Parathyroid adenoma (tissue), 2 donors: Measurements from ENCODE around the gene ANKRD44.
A peak's percentile ranks its signal among the peaks of the same experiment; 100 is the strongest.
"Not testable (repeated sequence)": the region's sequence is repeated elsewhere in the genome, so short reads cannot be mapped to it uniquely, and the experiment has no call there.

ENCODE experiments used
- H2AFZ ChIP-seq: fragments of 300-600 bp; sonication (generic); one replicate; pipeline ENCODE4 v1.7.0; 2017; ENCODE audit warnings: antibody characterized with exemption, mild to moderate bottlenecking
- H3K27ac ChIP-seq: fragments of 300-600 bp; sonication (generic); one replicate; pipeline ENCODE4 v1.7.0; 2017
- H3K27me3 ChIP-seq: fragments of 300-600 bp; sonication (generic); one replicate; pipeline ENCODE4 v1.7.0; 2017; ENCODE audit warnings: low read length; ENCODE audit not compliant: control insufficient read depth, insufficient read depth
- H3K36me3 ChIP-seq: fragments of 300-600 bp; sonication (generic); one replicate; pipeline ENCODE4 v1.7.0; 2017; ENCODE audit warnings: low read length; ENCODE audit not compliant: control insufficient read depth, insufficient read depth
- H3K4me1 ChIP-seq: fragments of 300-600 bp; sonication (generic); one replicate; pipeline ENCODE4 v1.7.0; 2017; ENCODE audit warnings: control low read depth
- H3K4me2 ChIP-seq: fragments of 300-600 bp; sonication (generic); one replicate; pipeline ENCODE4 v1.7.0; 2017; ENCODE audit warnings: low read length
- H3K4me3 ChIP-seq: fragments of 300-600 bp; sonication (generic); one replicate; pipeline ENCODE4 v1.7.0; 2017; ENCODE audit warnings: low read depth, low read length
- H3K79me2 ChIP-seq: fragments of 300-600 bp; sonication (generic); one replicate; pipeline ENCODE4 v1.7.0; 2017; ENCODE audit warnings: control low read depth
- H3K9ac ChIP-seq: fragments of 300-600 bp; sonication (generic); one replicate; pipeline ENCODE4 v1.7.0; 2017; ENCODE audit warnings: mild to moderate bottlenecking
- H3K9me3 ChIP-seq: fragments of 300-600 bp; sonication (generic); one replicate; pipeline ENCODE4 v1.7.0; 2017; ENCODE audit warnings: low read length; ENCODE audit not compliant: control insufficient read depth
- TF ChIP-seq, protein P1 (sequence below): fragments of 300-600 bp; sonication (generic); IDR thresholded peaks from one replicate; pipeline ENCODE4 v1.7.0; 2017; ENCODE audit warnings: antibody characterized with exemption, mild to moderate bottlenecking
- donor health status: primary hyperparathyroidism.

ANKRD44 gene

DNA sequence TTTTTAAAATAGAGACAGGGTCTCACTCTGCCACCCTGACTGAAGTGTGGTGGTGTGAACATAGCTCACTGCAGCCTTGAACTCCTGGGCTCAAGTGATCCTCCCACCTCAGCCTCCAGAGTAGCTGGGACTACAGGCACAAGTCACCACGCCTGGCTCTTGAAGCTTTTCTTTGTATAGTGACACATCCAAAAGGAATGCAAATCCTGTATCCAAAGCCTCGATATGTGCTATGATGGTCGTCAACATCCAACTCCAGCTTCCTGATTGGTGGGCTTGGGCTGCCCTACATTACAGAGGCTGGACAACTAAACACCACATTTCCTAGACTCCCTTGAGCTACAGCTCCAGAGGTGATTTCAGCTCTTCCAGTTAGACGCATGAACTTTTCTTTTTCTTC lies 282.4 kb downstream of the ANKRD44 start:
- Histone ChIP-seq H3K36me3 (no peaks in the 10 kb centered on the region), H2AFZ (no peak overlapping the region), H3K4me3 (no peak overlapping the region), H3K9me3 (no peaks in the 10 kb centered on the region), H3K27me3 (no peaks in the 10 kb centered on the region), H3K4me1 (no peaks in the 10 kb centered on the region), H3K27ac (no peak overlapping the region), H3K4me2 (no peak overlapping the region), H3K79me2 (no peaks in the 10 kb centered on the region), H3K9ac (no peak overlapping the region)
- TF ChIP-seq, protein P1, sequence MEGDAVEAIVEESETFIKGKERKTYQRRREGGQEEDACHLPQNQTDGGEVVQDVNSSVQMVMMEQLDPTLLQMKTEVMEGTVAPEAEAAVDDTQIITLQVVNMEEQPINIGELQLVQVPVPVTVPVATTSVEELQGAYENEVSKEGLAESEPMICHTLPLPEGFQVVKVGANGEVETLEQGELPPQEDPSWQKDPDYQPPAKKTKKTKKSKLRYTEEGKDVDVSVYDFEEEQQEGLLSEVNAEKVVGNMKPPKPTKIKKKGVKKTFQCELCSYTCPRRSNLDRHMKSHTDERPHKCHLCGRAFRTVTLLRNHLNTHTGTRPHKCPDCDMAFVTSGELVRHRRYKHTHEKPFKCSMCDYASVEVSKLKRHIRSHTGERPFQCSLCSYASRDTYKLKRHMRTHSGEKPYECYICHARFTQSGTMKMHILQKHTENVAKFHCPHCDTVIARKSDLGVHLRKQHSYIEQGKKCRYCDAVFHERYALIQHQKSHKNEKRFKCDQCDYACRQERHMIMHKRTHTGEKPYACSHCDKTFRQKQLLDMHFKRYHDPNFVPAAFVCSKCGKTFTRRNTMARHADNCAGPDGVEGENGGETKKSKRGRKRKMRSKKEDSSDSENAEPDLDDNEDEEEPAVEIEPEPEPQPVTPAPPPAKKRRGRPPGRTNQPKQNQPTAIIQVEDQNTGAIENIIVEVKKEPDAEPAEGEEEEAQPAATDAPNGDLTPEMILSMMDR: no peak

DNA sequence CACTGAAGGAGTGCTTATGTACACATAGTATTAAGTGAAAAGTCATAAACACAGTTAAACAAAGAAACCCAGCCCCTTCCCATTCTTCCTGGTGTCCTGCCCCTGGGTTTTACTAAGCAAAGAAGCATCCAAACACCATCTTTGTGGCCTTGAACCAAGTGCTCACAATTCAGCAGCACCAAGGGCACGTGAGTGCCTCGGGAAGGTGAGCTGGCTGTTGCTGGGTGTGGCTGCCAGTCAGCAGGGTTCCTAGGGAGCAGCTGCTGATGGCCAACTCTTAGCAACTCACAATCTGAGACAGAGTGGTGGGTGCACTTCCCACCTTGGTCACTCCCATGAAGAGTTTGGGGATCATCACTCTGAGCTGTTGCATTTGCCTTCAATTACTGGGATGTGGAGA lies 286.4 kb downstream of the ANKRD44 start:
- Histone ChIP-seq H3K79me2 (no peaks in the 10 kb centered on the region), H3K9ac (no peak overlapping the region), H3K36me3 (no peaks in the 10 kb centered on the region), H3K4me2 (no peak overlapping the region), H3K27me3 (no peaks in the 10 kb centered on the region), H3K27ac (no peak overlapping the region), H3K4me3 (no peak overlapping the region), H3K9me3 (no peaks in the 10 kb centered on the region), H3K4me1 (no peaks in the 10 kb centered on the region), H2AFZ (no peak overlapping the region)
- TF ChIP-seq, protein P1: no peak

DNA sequence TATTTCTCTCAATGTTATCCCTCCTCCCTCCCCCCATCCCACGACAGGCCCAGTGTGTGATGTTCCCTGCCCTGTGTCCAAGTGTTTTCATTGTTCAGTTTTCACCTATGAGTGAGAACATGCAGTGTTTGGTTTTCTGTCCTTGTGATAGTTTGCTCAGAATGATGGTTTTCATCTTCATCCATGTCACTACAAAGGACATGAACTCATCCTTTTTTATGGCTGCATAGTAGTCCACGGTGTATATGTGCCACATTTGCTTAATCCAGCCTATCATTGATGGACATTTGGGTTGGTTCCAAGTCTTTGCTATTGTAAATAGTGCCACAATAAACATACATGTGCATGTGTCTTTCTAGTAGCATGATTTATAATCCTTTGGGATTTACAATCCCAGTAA lies 289.7 kb downstream of the ANKRD44 start:
- H3K9me3 ChIP-seq, H3K27me3 ChIP-seq, H3K4me1 ChIP-seq, H3K9ac ChIP-seq, H3K36me3 ChIP-seq, H3K79me2 ChIP-seq, H3K4me2 ChIP-seq, H3K27ac ChIP-seq, H2AFZ ChIP-seq, H3K4me3 ChIP-seq: not testable (repeated sequence)

DNA sequence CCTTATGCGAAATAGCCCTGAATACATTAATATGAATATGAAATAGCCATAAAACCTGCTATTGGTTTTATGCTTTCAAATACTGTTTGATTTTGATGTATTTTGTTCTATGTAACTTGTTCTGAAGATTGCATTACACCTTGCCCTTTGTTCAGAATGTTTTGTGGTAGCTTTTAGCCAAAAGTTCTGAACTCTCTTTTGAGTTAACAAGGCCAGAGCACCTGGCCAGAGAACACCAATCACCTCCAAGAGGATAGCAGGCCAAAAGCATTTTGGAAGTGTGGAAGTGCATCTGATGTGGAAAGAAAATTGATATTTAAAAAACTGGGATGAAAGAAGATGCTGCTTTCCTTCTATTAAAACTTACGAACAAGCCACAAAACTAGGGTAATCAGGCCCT lies 297.5 kb downstream of the ANKRD44 start:
- Histone ChIP-seq H3K9ac (no peak overlapping the region), H3K9me3 (no peaks in the 10 kb centered on the region), H3K36me3 (no peaks in the 10 kb centered on the region), H3K4me1 (no peaks in the 10 kb centered on the region), H3K79me2 (no peaks in the 10 kb centered on the region), H3K27ac (no peak overlapping the region), H3K4me2 (no peak overlapping the region), H3K4me3 (no peak overlapping the region), H3K27me3 (no peaks in the 10 kb centered on the region), H2AFZ (no peak overlapping the region)
- TF ChIP-seq, protein P1: no peak

DNA sequence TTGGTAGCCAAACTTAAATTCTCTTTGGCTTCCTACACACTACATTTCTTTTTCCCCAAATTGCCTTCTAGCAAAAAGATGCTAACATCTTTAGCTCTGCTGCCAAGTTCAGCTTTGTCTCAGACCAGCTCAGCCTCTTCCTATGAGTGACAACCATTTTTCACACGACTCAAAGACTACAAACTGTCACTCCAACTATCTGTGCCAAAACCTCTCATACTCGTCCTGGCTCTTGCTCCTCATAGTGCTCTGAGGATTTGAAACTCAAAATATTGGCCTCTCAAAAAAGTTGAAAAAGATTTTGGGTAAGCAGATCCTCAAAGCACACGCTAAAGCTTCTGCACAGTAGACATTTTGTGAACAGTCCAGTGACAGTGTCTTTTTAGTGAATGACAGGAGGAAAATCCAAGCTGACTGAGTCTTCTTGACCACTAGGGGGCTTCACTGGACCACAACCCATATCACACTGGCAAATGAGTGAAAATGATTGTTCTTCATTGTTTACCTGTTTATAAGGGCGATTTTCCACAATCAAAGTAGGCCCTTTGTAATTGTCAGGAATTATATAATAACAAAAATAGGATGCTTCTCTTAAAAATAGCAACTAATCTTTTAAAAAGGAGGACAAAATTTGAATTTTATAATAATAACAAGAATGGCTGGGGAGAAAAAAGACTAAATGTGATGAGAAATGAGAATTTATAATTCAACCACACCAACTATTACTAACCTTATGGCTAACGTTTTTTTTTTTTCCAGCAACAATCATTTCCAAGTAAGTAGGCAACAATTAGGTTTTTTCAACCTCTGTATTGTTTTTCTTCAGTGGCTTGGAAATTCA lies 298.6 kb downstream of the ANKRD44 start:
- TF ChIP-seq, protein P1: peak; percentile 83
- H2AFZ ChIP-seq: peak overlapping the region; percentile 63
- no peak overlapping the region for H3K4me3 ChIP-seq
- no peak overlapping the region for H3K4me2 ChIP-seq
- no peaks in the 10 kb centered on the region for H3K27me3 ChIP-seq
- no peak overlapping the region for H3K27ac ChIP-seq
- no peaks in the 10 kb centered on the region for H3K79me2 ChIP-seq
- H3K9ac ChIP-seq: no peak overlapping the region
- no peaks in the 10 kb centered on the region for H3K36me3 ChIP-seq
- H3K9me3 ChIP-seq: no peaks in the 10 kb centered on the region
- H3K4me1 ChIP-seq: no peaks in the 10 kb centered on the region
